SK-N-MC (cell line): ENCODE data around the gene COL4A4.
"Not testable (repeated sequence)": the region's sequence is repeated elsewhere in the genome, so short reads cannot be mapped to it uniquely, and the experiment has no call there.

Experiments
- DNase-seq: peaks from one replicate; pipeline ENCODE4 v3.0.0-alpha.2; 2011; ENCODE audit warnings: low read depth, low spot score
- H3K27ac ChIP-seq: fragments of 200-600 bp; sonication (generic); 2 replicates; pipeline ENCODE4 v1.5.1; 2016; ENCODE audit warnings: mixed run types
- H3K36me3 ChIP-seq: fragments of 200-600 bp; sonication (generic); 2 replicates; pipeline ENCODE4 v1.6.1; 2017; ENCODE audit warnings: antibody characterized with exemption, low read length, mixed read lengths; ENCODE audit not compliant: insufficient read depth
- H3K4me3 ChIP-seq: fragments of 200-600 bp; sonication (generic); 2 replicates; pipeline ENCODE4 v1.5.1; 2016
- H3K9ac ChIP-seq: fragments of 200-600 bp; sonication (generic); 2 replicates; pipeline ENCODE4 v1.8.0; 2017; ENCODE audit warnings: mixed run types, mixed read lengths; ENCODE audit not compliant: insufficient read length
- H3K9me3 ChIP-seq: fragments of 200-600 bp; sonication (generic); 2 replicates; pipeline ENCODE4 v1.6.1; 2017; ENCODE audit warnings: low read depth, mild to moderate bottlenecking, antibody characterized with exemption, low read length, moderate library complexity, mixed read lengths
- EZH2 ChIP-seq: fragments of 200-600 bp; sonication (generic); IDR thresholded peaks from one replicate; pipeline ENCODE4 v1.6.1; 2017; ENCODE audit warnings: antibody characterized with exemption
- FOXP2 ChIP-seq: optimal IDR thresholded peaks from 2 replicates; pipeline ENCODE3; 2011; ENCODE audit warnings: mild to moderate bottlenecking, moderate library complexity; ENCODE audit not compliant: insufficient read depth; ENCODE audit errors: extremely low read length, control extremely low read depth
- POLR2AphosphoS5 ChIP-seq: IDR thresholded peaks from 2 replicates; pipeline ENCODE4 v1.6.1; 2012; ENCODE audit warnings: mild to moderate bottlenecking, low read depth, low read length, borderline replicate concordance

Gene COL4A4

GRCh38 chr2:227177592-227178336 is 13.8 kb upstream of the COL4A4 start:
- DNase-seq = no peak
- TF ChIP-seq POLR2AphosphoS5 (no peak), EZH2 (no peak), FOXP2 (no peak)
- no peak overlapping the region for H3K4me3 ChIP-seq

GRCh38 chr2:227171779-227172178 is 7.8 kb upstream of the COL4A4 start:
- not testable (repeated sequence) for H3K9ac ChIP-seq, H3K9me3 ChIP-seq, DNase-seq, H3K36me3 ChIP-seq, H3K27ac ChIP-seq, H3K4me3 ChIP-seq

More at GRCh38 chr2:227177592-227178336, 13.8 kb upstream of the COL4A4 start:
- H3K9ac ChIP-seq = no peak overlapping the region
- H3K9me3 ChIP-seq = no peaks in the 10 kb centered on the region
- H3K36me3 ChIP-seq = no peaks in the 10 kb centered on the region
- no peak overlapping the region for H3K27ac ChIP-seq

GRCh38 chr2:227164763-227165291 is 822 bp upstream of the COL4A4 start:
- peaks cover 3% of the 10 kb centered on the region; the same call in 1 of the 2 replicates for H3K9me3 ChIP-seq
- no peak overlapping the region for H3K27ac ChIP-seq
- TF ChIP-seq EZH2 (no peak), FOXP2 (no peak), POLR2AphosphoS5 (no peak)
- H3K36me3 ChIP-seq = no peaks in the 10 kb centered on the region
- H3K4me3 ChIP-seq = peak overlapping the region; percentile 75
- no peak for DNase-seq
- H3K9ac ChIP-seq = no peak overlapping the region

GRCh38 chr2:227163485-227163997 is 464 bp downstream of the COL4A4 start:
- Histone ChIP-seq H3K4me3 (peak overlapping the region; percentile 75), H3K36me3 (no peaks in the 10 kb centered on the region), H3K9ac (no peak overlapping the region), H3K27ac (no peak overlapping the region), H3K9me3 (peaks cover 3% of the 10 kb centered on the region; the same call in 1 of the 2 replicates)
- DNase-seq = no peak
- TF ChIP-seq EZH2 (no peak), POLR2AphosphoS5 (no peak), FOXP2 (no peak)

- DNase-seq = no peak
Observed at GRCh38 chr2:227161947-227162346, 2.1 kb downstream of the COL4A4 start.

GRCh38 chr2:227160164-227160563 is 3.8 kb downstream of the COL4A4 start:
- Histone ChIP-seq H3K9me3 (no peaks in the 10 kb centered on the region), H3K4me3 (no peak overlapping the region), H3K9ac (no peak overlapping the region), H3K36me3 (no peaks in the 10 kb centered on the region), H3K27ac (no peak overlapping the region)
- no peak for TF ChIP-seq EZH2
- no peak for TF ChIP-seq POLR2AphosphoS5
- no peak for TF ChIP-seq FOXP2
- no peak for DNase-seq

More at GRCh38 chr2:227161947-227162346, 2.1 kb downstream of the COL4A4 start:
- Histone ChIP-seq H3K36me3 (no peaks in the 10 kb centered on the region), H3K27ac (no peak overlapping the region), H3K4me3 (no peak overlapping the region), H3K9me3 (no peaks in the 10 kb centered on the region), H3K9ac (no peak overlapping the region)
- no peak for TF ChIP-seq FOXP2
- TF ChIP-seq EZH2 = no peak
- no peak for TF ChIP-seq POLR2AphosphoS5

- DNase-seq = no peak
- Histone ChIP-seq H3K9me3 (no peaks in the 10 kb centered on the region), H3K36me3 (no peaks in the 10 kb centered on the region), H3K27ac (no peak overlapping the region), H3K9ac (no peak overlapping the region), H3K4me3 (no peak overlapping the region)
- TF ChIP-seq FOXP2 (no peak), POLR2AphosphoS5 (no peak), EZH2 (no peak)
Observed at GRCh38 chr2:227154986-227155774, 8.8 kb downstream of the COL4A4 start.

- Histone ChIP-seq H3K27ac (no peak overlapping the region), H3K9ac (no peak overlapping the region), H3K36me3 (no peaks in the 10 kb centered on the region), H3K4me3 (no peak overlapping the region), H3K9me3 (no peaks in the 10 kb centered on the region)
- TF ChIP-seq POLR2AphosphoS5 (no peak), FOXP2 (no peak), EZH2 (no peak)
- DNase-seq = no peak
Observed at GRCh38 chr2:227153758-227154486, 10.1 kb downstream of the COL4A4 start.
